HG03439 (cell line): Measurements from ENCODE around the gene CCNY.

Experiments used
- ATAC-seq: cut with Tn5 transposase; IDR thresholded peaks from one replicate; pipeline ENCODE4 v1.9.1; 2021; ENCODE audit warnings: mild to moderate bottlenecking, moderate library complexity; ENCODE audit not compliant: unreplicated experiment

CCNY gene

DNA sequence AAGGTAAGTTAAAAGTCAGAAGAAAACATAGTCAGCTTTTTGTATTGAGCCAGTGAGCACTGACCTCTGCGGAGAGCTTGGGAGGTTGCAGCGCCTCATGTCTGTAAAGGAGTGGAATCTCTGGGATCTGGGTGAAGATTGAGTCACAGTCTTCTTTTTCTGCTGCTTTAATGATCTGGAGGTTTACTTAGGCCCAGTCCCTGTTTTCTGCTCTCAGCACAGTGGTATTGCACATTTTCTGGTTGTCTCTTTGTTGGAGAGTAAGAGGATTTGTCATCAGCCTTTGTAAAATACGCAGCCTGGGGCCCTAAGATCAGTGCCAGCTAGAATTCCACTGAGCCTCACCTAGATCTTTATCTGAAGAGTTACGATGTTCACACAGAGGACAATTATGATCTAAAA lies 210.5 kb downstream of the CCNY start:
- ATAC-seq, result no peak

DNA sequence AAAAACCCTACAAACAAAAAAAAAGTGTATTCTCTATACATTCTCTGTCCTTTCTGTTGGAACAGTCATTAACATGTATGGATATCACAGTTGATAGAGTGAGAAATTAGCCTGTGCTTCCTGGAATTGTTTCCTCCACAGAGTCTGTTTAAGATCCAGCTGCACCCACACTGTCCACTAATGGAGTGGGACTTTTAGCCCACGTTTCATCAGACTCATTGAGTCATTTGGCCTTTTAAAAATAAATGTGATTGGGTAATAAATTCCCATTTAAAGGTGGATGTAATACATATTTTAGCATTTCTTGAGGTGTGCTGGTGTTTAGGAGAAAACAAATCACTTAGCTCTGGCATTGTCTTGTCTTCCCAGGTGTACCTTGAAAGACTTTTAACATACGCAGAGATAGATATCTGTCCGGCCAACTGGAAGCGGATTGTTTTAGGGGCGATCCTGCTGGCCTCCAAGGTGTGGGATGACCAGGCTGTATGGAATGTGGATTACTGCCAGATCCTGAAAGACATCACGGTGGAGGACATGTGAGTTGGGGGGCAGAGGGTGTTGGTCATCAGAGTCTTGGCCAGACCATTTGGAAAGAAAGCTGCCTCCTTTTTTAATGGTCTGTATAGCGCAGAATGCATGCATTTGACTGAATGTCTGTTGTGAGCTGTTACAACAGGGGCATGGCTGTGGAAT lies 216.5 kb downstream of the CCNY start:
- no peak for ATAC-seq

DNA sequence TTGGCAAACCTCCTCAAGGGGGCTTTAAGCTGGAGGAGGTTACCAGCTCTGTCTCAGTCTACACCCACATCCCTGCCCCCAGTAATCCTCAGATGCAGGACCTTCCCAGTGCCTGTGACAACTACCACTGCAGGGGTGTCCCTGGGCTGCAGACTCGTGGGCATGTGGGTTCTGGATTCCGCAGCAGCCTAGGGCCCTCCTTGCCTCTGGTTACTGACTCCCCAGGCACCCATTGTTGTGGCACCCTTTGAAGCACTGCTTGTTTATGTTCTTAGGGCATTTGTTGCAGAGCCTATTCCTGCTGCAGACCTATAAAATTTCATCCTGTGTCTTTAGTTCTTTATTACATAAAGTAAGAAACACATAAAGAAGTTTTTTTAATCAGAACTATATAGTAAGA lies 217.7 kb downstream of the CCNY start:
- no peak for ATAC-seq

DNA sequence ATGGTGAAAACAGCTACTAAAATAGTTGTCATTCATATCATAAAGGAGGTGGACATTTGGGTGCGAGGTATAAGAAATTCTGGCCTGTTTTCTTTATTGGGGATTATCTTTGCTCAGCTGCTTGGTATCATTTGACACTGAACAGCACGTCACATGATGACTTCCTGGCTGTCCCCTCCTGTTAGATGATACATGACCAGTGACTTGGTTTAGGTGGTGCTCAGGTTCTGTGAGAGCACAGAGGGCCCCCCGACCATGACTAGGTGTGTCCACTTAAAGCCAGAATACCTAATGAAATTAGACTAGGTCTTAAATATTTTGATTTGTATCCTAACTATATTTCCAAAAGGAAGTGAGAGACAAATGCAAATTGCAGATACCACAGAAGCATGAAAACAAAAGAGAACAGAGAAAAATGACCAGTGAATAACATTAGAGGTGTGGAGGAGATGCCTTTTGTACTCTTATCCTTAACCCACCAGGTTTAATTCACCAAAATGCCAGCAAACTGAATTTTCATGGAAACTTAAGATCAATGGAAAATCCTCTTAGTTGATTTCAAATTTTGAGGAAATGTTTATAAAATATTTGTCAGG lies 218.2 kb downstream of the CCNY start:
- ATAC-seq, result no peak

DNA sequence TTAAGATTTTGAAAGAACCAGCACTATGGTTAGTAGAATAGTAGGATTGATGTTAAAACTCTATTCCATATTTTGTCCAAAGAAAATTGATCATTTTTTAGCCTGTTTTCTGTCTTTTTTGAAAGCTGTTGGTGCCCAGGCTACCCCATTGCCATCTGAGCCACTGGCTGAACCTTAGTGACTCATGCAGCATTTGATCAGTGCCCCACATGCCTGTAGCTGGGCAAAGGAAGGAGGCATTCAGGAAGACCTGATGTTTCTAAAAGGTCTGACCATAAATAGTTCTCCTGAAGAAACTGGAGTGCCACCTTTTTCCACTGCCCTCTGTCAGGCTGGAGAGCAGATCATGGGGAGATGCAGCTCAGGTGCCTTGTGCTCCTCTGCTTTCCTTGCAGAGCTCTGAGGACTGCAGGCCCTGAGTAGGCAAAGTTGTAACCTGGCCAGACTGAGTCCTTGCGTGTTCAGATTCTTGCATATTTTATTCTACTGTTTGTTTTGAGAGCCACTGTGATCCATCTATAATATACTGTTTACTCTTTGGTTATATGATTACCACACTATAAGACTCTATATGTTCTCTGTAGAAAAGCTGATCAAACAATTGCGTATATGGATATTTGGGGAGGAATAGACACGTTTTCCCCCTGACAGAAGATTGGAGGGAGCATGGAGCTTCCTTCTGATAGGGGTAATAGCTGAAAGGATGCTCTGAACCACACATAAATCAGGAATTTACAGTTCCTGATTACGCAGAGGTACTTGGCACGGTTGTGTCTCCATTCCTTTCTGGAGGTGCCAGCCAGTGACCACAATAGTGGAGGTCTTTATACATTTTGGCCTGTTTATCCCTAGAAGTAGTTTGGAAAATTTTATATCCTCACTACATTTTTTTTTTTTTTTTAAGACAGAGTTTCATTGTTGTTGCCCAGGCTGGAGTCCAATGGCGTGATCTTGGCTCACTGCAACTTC lies 219.9 kb downstream of the CCNY start:
- ATAC-seq, result no peak

DNA sequence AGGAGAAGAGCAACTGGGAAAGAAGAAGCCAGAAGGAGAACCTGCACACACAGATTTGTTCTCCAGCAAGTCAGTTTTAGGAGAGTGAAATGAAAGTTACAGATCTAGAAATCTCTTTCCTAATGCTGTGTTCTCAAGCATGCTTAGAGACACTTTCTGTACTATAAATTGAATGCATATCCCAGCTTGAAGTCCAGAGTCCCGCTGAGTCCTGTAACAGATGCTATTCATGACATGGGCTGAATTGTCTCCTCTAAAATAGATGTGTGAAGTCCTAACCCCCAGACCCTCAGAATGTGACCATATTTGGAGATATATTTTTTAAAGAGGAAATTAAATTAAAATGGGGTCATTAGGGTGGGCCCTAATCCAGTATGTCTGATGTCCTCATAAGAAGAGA lies 222.0 kb downstream of the CCNY start:
- ATAC-seq, result no peak

DNA sequence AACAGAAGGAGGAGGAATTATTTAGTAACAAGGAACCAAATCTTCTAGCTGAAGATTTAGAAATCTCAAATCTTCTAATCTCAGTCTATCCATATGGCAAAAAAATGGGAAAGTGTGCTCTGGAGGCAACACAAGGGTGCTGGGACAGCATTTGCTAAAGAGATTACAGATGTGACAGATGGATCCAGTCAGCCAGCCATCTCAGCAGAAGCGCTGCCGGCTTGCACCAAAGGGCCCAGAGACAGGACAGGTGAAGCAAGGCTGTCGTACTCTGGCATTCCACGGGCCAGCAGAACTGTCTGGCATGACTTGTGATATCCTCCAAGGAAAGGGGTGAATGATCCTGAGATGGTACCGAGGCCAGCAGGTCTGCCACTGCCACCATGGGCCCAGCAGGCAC lies 223.1 kb downstream of the CCNY start:
- ATAC-seq, result no peak

DNA sequence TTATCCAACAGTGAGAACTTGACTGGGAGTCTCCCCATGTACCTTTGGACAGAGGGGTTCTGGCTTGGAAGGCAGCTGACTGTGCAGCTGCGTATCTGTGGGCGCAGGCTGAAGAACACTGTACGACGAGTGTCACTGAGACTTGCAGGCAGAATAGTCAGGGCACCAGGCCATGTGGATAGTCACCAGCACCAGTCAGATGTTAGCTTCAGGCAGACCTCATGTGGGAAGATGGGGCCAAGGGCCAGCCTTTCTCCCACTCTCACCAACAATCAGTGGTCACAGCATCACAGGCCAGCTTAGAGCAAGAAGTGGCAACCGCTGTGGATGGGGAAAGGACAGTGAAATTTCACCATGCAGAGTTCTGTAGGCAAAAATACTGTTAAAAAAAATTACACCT lies 225.4 kb downstream of the CCNY start:
- ATAC-seq, result no peak

DNA sequence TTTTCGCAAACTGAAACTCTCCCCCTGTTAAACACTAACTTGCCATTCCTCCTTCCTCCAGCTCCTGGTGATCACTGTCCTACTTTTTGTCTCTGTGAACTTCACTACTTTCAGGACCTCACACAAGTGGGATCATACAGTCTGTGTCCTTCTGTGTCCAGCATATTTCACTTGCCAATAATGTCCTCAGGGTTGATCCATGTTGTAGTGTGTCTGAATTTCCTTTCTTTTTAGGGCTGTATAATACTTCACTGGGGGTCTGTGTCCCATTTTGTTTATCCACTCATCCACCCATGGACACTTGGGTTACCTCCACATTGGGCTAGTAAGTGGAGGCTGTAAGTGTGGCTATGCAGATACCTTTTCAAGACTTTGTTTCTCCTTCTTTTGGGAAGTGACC lies 226.1 kb downstream of the CCNY start:
- no peak for ATAC-seq

DNA sequence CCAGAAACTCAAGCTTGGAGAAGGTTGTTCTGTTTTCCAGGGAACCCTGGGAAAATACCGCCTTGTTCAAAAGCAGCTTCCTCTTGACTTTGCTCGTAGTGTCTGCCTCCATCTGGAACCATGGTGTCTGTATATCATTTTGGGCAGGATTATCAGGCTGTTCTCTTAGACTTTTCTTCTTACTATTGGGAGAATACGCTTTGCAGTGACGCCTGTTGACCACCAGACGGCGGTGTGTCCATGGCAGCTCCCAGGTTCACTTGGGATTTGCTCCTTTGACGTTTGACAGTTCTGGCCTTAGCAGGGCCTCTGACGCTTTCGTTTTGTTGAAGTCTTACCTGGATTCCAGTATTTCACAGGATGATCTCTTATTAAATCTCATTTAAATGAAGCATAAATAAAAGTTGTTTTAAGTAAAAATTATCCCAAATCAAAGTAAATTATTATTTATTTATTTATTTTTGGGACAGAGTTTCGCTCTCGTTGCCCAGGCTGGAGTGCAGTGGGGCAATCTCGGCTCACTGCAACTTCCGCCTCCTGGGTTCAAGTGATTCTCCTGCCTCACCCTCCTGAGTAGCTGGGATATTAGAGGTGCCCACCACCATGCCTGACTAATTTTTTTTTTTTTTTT lies 227.1 kb downstream of the CCNY start:
- ATAC-seq, result no peak

DNA sequence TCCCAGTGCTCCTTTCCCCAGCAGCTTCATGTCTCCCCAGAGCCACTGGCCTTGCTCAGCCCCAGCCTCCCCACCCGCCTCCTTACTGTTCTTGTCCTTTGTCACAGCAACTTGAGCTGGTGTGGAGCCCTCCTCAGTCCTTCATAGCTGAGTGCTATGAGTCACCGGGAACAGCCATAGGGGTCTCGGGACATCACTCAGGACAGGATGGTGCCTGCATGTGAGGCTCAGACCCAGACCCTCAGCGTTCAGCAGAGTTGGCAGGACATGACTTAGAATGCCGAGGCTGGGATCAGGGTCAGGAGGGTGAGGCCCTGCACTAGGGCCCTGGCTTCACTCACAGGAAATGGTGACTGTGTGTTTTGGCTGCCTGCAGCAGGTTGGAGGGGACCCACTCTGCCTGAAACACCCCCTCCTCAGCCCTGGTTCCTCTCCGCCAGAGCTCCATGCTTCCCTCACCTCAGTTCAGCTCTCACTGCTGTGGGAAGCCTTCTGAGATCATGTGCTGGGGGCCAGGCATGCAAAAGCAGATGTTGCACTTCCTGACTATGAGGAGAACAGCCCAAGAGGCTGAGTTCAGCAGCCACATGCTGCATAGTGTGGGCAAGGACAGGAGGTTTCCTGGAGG lies 228.1 kb downstream of the CCNY start:
- ATAC-seq, result no peak

DNA sequence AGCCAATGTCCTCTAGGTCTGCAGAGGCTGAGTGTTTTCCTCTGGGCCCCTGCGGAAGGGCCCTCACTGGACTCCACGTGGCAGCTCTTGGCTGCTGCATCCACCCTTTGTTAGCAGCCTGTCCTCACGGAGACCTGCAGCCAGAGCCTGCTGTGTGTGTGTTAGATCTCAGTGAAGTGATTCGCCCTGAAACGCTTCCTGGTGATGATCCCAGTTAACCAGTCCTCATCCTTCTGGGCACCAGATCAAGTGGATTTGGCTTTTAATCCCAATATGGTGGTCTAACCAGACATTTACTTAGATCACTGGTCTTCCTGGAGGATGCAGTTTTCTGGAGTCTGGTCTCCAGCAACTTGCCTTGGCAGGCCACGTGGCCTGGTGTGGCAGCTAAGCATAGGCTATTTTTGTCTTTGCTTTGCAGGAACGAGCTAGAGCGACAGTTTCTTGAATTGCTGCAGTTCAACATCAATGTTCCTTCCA lies 229.3 kb downstream of the CCNY start:
- ATAC-seq, result no peak

DNA sequence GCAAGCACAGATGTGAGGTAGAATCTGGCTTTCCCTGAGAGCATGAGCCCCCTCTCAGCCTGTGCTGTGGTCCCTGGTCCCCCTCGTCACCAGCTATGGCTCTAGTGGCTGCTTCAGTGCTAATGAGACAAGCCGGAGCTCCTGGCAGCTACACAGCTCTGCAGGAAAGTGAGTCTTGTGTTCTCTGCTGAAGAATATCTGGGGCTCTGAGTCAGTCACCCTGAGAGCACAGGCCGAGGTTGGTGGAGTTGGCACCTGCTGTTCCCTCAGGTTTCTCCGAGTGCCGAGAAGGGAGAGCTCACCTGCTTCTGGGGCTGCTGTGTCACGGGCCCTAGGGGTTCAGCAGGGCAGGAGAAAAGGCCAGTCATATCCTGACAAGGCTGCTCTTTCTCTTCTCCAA lies 231.6 kb downstream of the CCNY start:
- ATAC-seq, result no peak

DNA sequence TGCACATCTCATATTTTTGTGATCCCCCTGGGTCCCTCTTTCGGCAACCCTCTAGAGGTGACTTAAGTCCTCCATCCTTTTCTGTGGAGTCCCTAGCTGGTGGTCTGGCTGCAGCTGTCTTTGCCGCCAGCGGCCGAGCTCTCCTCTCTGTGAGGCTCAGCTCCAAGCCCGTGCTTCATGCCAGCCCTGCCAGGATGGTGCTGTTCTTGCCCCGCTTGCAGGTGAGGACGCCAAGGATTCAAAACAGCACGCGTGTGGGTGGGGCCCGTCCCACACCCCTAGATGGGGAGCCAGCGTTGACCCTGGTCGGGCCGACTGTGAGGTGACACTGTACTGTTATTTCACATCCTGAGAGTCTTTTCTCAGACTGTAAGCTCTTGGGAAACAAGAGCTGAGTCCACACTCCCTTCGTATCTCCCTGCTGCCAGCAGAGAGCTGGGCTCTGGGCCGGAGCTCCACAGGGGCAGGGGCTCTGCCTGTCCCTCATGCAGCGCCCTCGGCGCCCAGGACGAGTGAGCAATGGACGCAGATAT lies 232.2 kb downstream of the CCNY start:
- no peak for ATAC-seq

DNA sequence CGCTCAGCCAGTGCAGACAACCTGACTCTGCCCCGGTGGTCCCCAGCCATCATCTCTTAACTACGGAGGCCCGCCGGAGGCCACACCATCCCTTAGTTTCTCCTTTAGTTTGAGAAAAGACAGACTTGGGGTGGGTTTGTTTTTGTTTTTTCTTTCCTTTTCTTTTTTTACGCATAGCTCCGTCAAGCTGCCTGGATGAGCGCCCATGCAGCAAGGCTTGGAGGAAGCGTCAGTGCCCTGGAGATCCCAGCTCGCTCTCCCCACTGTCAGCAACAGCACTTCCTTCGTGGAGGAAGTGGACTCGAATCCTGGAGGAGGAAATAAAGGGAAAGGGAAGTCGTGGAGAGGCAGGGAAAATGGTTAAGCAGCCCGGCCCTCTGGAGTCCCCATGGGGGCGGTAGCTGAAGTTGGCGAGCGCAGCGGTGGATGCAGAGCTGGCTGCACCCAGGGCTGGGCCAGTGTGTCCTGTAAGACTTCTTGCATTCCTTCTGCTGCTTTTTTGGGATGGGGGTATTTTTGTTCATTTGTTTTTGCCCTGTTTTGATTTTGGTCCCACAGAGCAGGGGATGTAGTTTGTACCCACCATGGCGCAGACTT lies 232.9 kb downstream of the CCNY start:
- ATAC-seq, result no peak

DNA sequence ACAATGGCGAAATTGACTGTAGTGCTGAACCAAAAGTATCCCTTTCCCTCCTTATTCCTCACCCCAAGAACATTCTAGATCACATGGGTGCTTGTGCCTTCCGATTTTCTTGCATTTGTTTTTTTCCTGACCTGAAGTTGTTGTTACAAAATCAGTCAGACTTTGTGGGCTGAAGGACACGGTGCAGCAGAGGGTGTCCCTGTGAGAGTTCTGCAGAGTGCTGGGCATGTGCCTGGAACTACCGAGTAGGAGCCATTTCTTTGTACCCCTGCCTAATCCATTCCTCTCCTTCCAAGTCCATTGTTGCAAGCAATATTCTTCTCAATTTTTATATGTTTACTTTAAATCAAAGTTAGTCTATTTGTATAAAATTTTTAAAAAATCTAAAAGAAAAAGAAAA lies 233.5 kb downstream of the CCNY start:
- no peak for ATAC-seq

DNA sequence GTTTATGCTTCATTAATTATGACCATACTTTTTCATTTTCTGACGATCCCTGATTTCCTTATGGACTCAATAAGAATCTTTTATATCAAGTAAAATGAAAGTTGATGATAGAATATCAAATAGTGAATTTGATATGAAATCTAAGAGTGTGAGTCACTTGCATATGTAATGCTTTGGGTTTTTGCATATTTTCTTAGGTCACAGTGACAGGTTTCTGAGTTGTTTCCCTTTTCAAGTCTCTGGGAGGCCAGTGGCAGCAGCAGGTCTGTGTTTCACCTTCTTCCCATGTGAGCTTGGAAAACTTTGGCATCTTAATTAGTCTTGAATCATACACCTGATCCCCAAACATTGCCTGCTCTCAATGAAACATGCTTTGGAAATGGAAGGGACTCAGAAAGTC lies 234.1 kb downstream of the CCNY start:
- ATAC-seq, result no peak

DNA sequence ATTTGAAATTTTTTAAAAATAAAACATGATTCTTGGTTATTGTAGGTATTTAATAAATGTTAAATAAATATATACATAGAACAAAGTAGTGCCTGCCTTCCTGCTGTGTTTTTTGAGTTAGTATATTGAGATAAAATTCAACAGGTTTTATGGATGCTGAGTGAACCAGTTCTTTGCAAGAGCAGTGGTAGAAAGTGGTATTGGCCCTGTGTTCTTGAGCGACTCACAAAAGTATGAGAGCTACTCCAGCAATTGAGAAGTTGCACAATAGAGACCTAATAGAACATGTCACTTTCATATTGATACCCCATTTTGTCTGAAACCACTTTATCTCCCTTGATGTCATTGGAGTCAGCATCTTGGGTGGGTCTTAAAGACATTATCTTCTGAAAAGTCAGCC lies 236.3 kb downstream of the CCNY start:
- ATAC-seq, result no peak

DNA sequence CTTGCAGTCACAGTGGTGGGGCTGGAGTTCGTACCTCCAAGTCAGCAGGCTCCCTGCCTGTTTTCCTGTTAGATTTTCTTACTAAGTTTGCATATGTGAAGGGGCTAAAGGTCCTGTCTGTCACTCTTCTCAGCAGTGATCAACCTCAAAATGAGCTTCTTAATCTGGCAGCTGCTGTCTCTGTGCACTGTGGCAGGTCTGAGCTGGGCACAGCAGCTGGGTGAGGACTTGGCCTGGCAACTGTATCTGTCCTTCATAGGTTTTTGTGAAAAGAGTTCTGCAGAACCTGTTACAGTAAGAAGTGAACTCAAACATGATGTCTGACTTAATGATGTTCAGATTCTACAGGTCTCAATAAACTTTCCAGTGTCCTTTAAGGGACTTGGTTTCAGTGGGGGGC lies 237.5 kb downstream of the CCNY start:
- ATAC-seq, result no peak

DNA sequence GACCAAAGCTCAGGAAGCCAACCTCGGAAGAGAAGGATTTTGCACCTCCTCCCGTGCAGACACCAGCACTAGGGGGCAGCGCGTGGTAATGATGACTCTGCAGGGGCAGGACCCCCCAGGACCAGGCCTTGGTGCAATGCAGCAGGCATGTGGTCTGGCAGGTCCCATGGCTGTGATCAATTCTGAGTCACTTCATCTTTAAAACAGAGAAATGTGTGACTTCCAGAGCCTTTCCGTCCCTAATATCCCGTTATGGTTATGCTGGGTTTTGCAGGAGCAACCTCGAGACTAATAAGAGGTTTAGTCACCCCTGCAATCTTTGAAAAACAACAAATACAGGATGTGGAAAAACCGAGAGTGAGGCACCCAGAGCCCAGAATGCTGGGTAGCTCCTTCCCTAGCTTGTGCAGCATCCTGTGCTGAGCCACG lies 238.6 kb downstream of the CCNY start:
- ATAC-seq, result no peak
